Subcutaneous adipose tissue (tissue), 4 donors: ENCODE results near the gene ZNF175. TPM values are rescaled to one million over a fixed set of nuclear protein-coding genes. Genes with fewer than 3 reads are reported as not detected.
"Not testable (repeated sequence)": the region's sequence is repeated elsewhere in the genome, so short reads cannot be mapped to it uniquely, and the experiment has no call there.

Source experiments
- total RNA-seq, 4 donors: library from RNA; depleted of rRNA; stranded (reverse); fragments of >200 nt; gene quantifications; one replicate each; pipeline ENCODE4 v1.1.0, GENCODE V29; 2016
- TF ChIP-seq, protein P1 (sequence below): fragments of 450-650 bp; IDR thresholded peaks from one replicate; pipeline ENCODE4 v1.5.1; 2016; ENCODE audit warnings: low read depth, mild to moderate bottlenecking, control low read depth, antibody characterized with exemption, moderate library complexity

ZNF175 gene
- total RNA-seq, 4 donors from 2014 or later: 5.3 to 10.1 (median 7.1) TPM

DNA sequence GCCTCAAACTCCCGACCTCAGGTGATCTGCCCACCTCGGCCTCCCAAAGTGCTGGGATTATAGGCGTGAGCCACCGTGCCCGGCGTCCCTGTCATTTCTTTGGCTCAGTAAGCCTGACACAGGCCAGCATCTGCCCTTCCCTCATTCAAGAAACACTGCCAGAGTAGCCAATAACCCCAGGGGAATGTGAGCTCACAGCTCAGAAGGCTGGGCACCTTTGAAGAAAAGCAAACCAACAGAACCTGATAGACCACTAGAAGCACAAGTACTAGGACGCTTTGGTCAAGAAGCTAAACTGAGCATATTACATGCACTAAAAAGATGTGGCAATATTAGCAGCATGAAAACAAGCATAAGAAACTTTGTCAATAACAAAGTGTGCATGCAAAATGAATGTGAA, 44.9 kb downstream of the ZNF175 start:
- TF ChIP-seq, protein P1, sequence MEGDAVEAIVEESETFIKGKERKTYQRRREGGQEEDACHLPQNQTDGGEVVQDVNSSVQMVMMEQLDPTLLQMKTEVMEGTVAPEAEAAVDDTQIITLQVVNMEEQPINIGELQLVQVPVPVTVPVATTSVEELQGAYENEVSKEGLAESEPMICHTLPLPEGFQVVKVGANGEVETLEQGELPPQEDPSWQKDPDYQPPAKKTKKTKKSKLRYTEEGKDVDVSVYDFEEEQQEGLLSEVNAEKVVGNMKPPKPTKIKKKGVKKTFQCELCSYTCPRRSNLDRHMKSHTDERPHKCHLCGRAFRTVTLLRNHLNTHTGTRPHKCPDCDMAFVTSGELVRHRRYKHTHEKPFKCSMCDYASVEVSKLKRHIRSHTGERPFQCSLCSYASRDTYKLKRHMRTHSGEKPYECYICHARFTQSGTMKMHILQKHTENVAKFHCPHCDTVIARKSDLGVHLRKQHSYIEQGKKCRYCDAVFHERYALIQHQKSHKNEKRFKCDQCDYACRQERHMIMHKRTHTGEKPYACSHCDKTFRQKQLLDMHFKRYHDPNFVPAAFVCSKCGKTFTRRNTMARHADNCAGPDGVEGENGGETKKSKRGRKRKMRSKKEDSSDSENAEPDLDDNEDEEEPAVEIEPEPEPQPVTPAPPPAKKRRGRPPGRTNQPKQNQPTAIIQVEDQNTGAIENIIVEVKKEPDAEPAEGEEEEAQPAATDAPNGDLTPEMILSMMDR: no peak

GRCh38 chr19:51621178-51621577, 50.1 kb downstream of the ZNF175 start:
- TF ChIP-seq, protein P1: no peak

DNA sequence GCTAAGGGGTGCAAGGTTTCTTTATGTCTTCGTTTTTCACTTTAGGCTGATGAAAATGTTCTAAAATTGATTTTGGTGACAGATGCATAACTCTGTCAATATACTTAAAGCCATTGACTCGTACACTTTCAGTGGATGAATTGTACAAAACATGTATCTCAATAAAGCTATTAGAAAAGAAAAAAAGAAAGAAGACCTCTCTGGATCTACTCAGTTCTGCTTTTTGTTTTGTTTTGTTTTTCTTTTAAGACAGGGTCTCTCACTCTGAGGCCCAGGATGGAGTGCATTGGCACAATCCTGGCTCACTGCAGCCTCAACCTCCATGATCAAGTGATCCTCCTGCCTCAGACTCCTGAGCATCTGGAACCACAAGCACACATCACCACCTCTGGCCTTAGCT, 55.6 kb downstream of the ZNF175 start:
- TF ChIP-seq, protein P1: no peak

DNA sequence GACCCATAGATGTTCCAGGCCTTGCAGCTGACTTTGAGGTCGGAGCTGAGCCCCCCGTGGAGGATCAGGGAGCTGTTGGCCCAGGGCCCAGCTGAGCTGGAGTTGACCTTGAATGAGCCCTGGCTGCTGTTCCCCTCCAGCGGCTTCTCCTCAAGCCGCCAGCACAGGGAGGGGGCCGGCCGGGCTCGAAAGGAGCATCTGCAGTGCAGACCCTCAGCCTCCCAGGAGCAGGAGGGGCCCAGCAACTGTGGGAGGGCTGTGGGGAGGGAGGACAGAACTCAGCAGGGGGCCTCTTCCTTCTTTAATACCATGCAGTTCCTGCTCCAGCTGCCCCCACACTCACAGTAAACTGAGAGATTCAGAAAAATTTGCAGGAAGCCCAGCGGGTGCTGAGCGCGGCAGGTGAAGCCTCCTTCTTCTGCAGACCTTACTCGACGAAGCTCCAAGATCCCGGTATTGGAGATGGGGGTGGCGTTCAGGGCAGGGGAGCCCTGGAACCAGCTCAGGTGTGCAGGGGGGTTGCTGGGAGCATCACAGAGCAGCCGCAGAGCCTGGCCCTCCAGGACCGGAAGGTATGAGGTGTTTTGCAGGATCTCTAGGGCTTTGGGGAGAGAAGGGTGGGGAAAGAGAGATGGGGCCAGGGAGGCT, 56.5 kb downstream of the ZNF175 start:
- TF ChIP-seq, protein P1: no peak

DNA sequence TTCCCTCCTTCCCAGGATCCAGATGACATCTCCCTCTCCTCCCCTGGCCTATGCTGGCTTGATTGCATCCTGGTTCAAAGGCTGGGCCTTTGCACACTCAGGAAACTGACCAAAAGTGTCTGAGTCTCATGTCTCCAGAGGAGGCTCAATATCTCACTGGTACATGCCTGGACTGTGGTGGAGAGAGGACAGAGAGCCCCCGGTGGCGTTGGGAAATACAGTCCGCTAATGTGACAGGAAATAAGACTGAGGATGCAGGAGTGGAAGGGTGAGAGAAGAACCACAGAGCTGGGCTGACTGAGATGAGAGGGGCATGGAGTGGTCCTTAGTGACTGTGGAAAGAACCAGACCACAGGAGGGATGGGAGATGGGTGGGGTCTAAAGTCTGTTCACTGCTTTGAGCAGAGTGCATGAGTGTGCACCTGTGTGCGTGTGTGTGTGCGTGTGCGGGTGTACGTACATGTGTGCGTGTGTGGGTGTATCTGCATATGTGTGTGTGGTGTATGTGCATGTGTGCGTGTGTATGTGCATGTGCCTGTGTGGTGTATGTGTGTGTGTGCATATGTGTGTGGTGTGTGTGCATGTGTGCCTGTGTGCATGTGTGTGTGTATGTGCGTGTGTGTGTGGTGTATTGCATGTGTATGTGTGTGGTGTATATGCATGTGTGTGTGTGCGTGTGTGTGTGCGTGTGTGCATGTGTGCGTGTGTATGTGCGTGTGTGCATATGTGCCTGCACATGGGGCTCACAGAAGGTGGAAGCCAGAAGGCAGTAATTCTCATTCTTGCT, 57.3 kb downstream of the ZNF175 start:
- TF ChIP-seq, protein P1: no peak

DNA sequence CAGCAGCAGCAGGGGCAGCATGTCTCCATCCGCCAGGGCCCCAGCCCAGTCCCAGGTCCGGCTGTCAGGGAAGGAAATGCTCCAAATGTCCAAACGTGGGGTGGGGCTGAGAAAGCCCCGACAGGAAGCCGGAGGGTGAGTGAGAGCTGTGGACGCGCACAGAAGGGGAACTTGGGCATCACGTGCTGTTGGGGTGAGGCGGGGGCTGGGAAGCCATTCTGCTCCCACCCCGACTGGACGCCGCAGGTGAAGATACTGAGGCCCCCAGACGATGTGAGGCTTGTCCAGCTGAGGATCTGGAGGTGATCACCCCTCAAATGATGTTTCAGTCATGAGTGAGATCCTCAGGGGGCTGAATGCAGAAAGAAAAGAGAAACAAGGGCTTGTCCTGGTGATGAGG, 59.2 kb downstream of the ZNF175 start, which contains the start of gene SIGLEC5:
Gene SIGLEC5, minus strand, starts transcription at position 87 of the 400 bp plus-strand sequence. Its CDS starts 66 bp downstream, at position 21.
- TF ChIP-seq, protein P1: not testable (repeated sequence)

GRCh38 chr19:51632126-51632525, 61.0 kb downstream of the ZNF175 start:
- TF ChIP-seq, protein P1: no peak
